ENCODE data around the gene CNTNAP4.

GRCh38 chr16:76532188-76532973 lies 255.2 kb downstream of the CNTNAP4 start:
- no peak for TF ChIP-seq NRF1 (conservative IDR thresholded peaks at IDR 0.05; ENCODE audit: low read depth, low read length)
- no peak for TF ChIP-seq FOXM1 (IDR thresholded peaks at IDR 0.05; ENCODE audit: low read depth, low read length)
- TF ChIP-seq, protein P1, sequence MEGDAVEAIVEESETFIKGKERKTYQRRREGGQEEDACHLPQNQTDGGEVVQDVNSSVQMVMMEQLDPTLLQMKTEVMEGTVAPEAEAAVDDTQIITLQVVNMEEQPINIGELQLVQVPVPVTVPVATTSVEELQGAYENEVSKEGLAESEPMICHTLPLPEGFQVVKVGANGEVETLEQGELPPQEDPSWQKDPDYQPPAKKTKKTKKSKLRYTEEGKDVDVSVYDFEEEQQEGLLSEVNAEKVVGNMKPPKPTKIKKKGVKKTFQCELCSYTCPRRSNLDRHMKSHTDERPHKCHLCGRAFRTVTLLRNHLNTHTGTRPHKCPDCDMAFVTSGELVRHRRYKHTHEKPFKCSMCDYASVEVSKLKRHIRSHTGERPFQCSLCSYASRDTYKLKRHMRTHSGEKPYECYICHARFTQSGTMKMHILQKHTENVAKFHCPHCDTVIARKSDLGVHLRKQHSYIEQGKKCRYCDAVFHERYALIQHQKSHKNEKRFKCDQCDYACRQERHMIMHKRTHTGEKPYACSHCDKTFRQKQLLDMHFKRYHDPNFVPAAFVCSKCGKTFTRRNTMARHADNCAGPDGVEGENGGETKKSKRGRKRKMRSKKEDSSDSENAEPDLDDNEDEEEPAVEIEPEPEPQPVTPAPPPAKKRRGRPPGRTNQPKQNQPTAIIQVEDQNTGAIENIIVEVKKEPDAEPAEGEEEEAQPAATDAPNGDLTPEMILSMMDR (IDR thresholded peaks at IDR 0.05 in 2 of 3, conservative IDR thresholded peaks at IDR 0.05 in 1 of 3; ENCODE audit: control insufficient read depth in 2 of 3, extremely low read depth in 1 of 3, insufficient read depth in 1 of 3, low read depth in 3 of 3, low read length in 3 of 3), result no peak
- TF ChIP-seq FOS (IDR thresholded peaks at IDR 0.05; ENCODE audit: borderline replicate concordance, extremely low read depth, insufficient read length), result no peak

Measured in GM12878 (cell line).